ENCODE data around the gene UAP1L1.

UAP1L1 gene

GRCh38 chr9:137037035-137037434 is 40.3 kb upstream of the UAP1L1 start:
- TF ChIP-seq CTCF (IDR thresholded peaks at IDR 0.05; ENCODE audit: insufficient read depth, low read depth, low read length, missing control alignments) = no peak
- H3K4me3 ChIP-seq (ENCODE audit: low read length) = no peak overlapping the region
- no peak for DNase-seq (ENCODE audit: low read depth)

- no peak for DNase-seq (ENCODE audit: low read depth)
- no peak overlapping the region for H3K4me3 ChIP-seq (ENCODE audit: low read length)
- no peak for TF ChIP-seq CTCF (IDR thresholded peaks at IDR 0.05; ENCODE audit: insufficient read depth, low read depth, low read length, missing control alignments)
These were observed 39.8 kb upstream of the UAP1L1 start for GRCh38 chr9:137037483-137037882.

- H3K4me3 ChIP-seq (ENCODE audit: low read length) = no peak overlapping the region
- TF ChIP-seq CTCF (IDR thresholded peaks at IDR 0.05; ENCODE audit: insufficient read depth, low read depth, low read length, missing control alignments) = no peak
- DNase-seq (ENCODE audit: low read depth) = no peak
These were observed 38.4 kb upstream of the UAP1L1 start for GRCh38 chr9:137038916-137039315.

- TF ChIP-seq CTCF (IDR thresholded peaks at IDR 0.05; ENCODE audit: insufficient read depth, low read depth, low read length, missing control alignments) = no peak
- DNase-seq (ENCODE audit: low read depth) = no peak
- no peak overlapping the region for H3K4me3 ChIP-seq (ENCODE audit: low read length)
These were observed 37.5 kb upstream of the UAP1L1 start for GRCh38 chr9:137039611-137040366.

GRCh38 chr9:137040568-137040967 is 36.7 kb upstream of the UAP1L1 start:
- DNase-seq (ENCODE audit: low read depth) = no peak
- no peak overlapping the region for H3K4me3 ChIP-seq (ENCODE audit: low read length)
- no peak for TF ChIP-seq CTCF (IDR thresholded peaks at IDR 0.05; ENCODE audit: insufficient read depth, low read depth, low read length, missing control alignments)

GRCh38 chr9:137041124-137041523 is 36.2 kb upstream of the UAP1L1 start:
- H3K4me3 ChIP-seq (ENCODE audit: low read length) = no peak overlapping the region
- no peak for DNase-seq (ENCODE audit: low read depth)
- TF ChIP-seq CTCF (IDR thresholded peaks at IDR 0.05; ENCODE audit: insufficient read depth, low read depth, low read length, missing control alignments) = no peak

Measured in epithelial cell of esophagus (primary cell).